OCI-LY3 (cell line): ENCODE data around the gene SEMA3G.

Experiments used
- H2AFZ ChIP-seq: fragments of 200-600, 300-600 bp; shearing (Covaris generic); 2 replicates; pipeline ENCODE4 v1.6.0; 2014; ENCODE audit warnings: antibody characterized with exemption, low read depth, low read length
- H3K27ac ChIP-seq: fragments of 200-600, 300-600 bp; sonication (generic); 2 replicates; pipeline ENCODE4 v1.5.1; 2014; ENCODE audit warnings: mild to moderate bottlenecking, low read length, moderate library complexity, mixed read lengths
- H3K27me3 ChIP-seq: fragments of 200-600, 300-600 bp; sonication (generic); 2 replicates; pipeline ENCODE4 v1.6.1; 2014; ENCODE audit warnings: low read depth, low read length, mixed read lengths
- H3K36me3 ChIP-seq: fragments of 200-600, 300-600 bp; sonication (generic); replicated peaks from 2 replicates; pipeline ENCODE3; 2014; ENCODE audit warnings: low read depth, low read length, mixed read lengths
- H3K4me1 ChIP-seq: fragments of 300-600, 200-600 bp; sonication (generic); 2 replicates; pipeline ENCODE4 v1.6.1; 2014; ENCODE audit warnings: low read length, mixed read lengths
- H3K4me2 ChIP-seq: fragments of 200-600, 300-600 bp; sonication (generic); 2 replicates; pipeline ENCODE4 v1.6.1; 2014; ENCODE audit warnings: low read length, mixed read lengths
- H3K4me3 ChIP-seq: fragments of 300-600, 200-600 bp; sonication (generic); 2 replicates; pipeline ENCODE4 v1.5.1; 2014; ENCODE audit warnings: antibody characterized with exemption, mild to moderate bottlenecking, low read length, moderate library complexity
- H3K79me2 ChIP-seq: fragments of 300-600, 200-600 bp; shearing (Covaris generic); 2 replicates; pipeline ENCODE4 v1.6.1; 2014; ENCODE audit warnings: mild to moderate bottlenecking, low read length, mixed read lengths
- H3K9ac ChIP-seq: fragments of 300-600, 200-600 bp; shearing (Covaris generic); 2 replicates; pipeline ENCODE4 v1.6.0; 2014; ENCODE audit warnings: mild to moderate bottlenecking, low read length, moderate library complexity
- H3K9me3 ChIP-seq: fragments of 200-600, 300-600 bp; shearing (Covaris generic); 2 replicates; pipeline ENCODE4 v1.6.1; 2014; ENCODE audit warnings: low read length, mixed read lengths; ENCODE audit not compliant: insufficient read depth
- H4K20me1 ChIP-seq: fragments of 200-600, 300-600 bp; sonication (generic); 2 replicates; pipeline ENCODE4 v1.6.1; 2016; ENCODE audit warnings: low read length, mixed read lengths; ENCODE audit not compliant: insufficient read depth
- EZH2phosphoT487 ChIP-seq: fragments of 200-600 bp; shearing (Covaris generic); IDR thresholded peaks from 2 replicates; pipeline ENCODE4 v1.6.1; 2018; ENCODE audit warnings: antibody characterized with exemption, mixed run types, low read depth
- TF ChIP-seq, protein P1 (sequence below): fragments of 200-600, 300-600 bp; sonication (generic); IDR thresholded peaks from 2 replicates; pipeline ENCODE4 v1.5.1; 2014; ENCODE audit warnings: antibody characterized with exemption, low read length, low read depth

Gene SEMA3G

DNA sequence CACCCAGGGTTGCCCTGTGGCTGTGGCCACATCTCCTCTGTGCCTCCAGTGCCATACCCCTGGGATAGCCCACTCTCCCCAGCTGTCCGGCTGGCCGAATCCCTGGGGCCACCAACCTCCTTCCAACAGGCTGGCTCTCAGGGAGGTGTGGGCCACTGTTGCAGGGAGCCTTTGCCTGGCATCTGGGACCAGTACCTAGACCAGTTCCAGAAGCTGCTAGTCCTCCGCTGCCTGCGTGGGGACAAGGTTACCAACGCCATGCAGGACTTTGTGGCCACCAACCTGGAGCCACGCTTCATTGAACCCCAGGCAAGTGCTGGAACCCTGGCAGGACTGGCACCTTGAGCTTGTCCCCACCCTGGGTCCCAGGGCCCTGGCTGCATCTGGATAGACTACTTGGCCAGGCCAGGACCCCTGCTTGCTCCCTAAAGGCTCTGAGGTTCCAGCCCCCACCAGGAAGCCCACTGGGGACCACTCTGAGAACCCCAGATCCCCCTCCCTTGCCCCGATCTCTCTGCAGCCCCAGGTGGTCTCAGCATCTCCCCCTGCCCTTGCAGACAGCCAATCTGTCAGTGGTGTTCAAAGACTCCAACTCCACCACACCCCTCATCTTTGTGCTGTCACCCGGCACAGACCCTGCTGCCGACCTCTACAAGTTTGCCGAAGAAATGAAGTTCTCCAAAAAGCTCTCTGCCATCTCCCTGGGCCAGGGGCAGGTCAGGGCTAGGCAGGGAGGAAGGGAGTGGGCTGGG, 50.0 kb downstream of the SEMA3G start:
- H3K9ac ChIP-seq: no peak overlapping the region
- no peak overlapping the region for H3K27ac ChIP-seq
- H3K79me2 ChIP-seq: no peaks in the 10 kb centered on the region
- peaks cover 4% of the 10 kb centered on the region; the same call in 1 of the 2 replicates for H3K4me1 ChIP-seq
- no peaks in the 10 kb centered on the region for H3K27me3 ChIP-seq
- no peak overlapping the region for H3K4me3 ChIP-seq
- no peaks in the 10 kb centered on the region for H4K20me1 ChIP-seq
- no peak overlapping the region for H3K4me2 ChIP-seq
- H3K36me3 ChIP-seq: peaks cover 4% of the 10 kb centered on the region
- no peaks in the 10 kb centered on the region for H3K9me3 ChIP-seq
- no peak overlapping the region for H2AFZ ChIP-seq
- TF ChIP-seq EZH2phosphoT487: no peak
- TF ChIP-seq, protein P1, sequence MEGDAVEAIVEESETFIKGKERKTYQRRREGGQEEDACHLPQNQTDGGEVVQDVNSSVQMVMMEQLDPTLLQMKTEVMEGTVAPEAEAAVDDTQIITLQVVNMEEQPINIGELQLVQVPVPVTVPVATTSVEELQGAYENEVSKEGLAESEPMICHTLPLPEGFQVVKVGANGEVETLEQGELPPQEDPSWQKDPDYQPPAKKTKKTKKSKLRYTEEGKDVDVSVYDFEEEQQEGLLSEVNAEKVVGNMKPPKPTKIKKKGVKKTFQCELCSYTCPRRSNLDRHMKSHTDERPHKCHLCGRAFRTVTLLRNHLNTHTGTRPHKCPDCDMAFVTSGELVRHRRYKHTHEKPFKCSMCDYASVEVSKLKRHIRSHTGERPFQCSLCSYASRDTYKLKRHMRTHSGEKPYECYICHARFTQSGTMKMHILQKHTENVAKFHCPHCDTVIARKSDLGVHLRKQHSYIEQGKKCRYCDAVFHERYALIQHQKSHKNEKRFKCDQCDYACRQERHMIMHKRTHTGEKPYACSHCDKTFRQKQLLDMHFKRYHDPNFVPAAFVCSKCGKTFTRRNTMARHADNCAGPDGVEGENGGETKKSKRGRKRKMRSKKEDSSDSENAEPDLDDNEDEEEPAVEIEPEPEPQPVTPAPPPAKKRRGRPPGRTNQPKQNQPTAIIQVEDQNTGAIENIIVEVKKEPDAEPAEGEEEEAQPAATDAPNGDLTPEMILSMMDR: no peak

DNA sequence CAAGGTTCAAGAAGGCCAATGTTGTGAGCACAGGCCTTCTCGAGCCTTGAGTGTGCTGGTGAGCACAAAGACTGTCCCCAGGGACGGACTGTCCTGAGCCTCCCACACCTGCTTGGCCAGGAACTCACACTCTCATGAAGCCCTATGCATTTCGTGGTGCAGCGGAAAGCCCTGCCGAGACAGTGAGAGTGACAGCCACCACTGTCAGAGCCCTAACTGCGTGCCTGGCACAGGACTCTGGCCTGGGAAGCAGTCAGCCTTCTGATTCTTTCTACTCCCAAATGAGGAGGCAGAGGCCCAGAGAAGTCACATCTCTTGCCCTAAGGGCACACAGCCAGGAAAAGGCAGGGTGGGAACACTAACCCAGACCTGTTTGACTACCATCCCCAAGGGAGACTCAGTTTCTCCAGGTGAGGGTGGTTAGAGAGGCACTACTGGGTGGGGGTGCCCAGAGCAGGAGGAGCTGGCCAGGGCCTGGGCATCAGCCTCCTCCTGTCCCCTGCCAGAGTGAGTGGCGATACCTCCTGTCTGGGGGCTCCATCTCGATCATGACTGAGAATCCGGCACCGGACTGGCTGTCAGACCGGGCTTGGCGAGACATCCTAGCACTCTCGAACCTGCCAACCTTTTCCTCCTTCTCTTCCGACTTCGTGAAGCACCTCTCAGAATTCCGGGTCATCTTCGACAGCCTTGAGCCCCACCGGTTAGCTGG, 50.8 kb downstream of the SEMA3G start:
- Histone ChIP-seq H3K4me1 (peaks cover 4% of the 10 kb centered on the region; the same call in 1 of the 2 replicates), H3K9ac (no peak overlapping the region), H3K9me3 (no peaks in the 10 kb centered on the region), H3K79me2 (no peaks in the 10 kb centered on the region), H3K4me3 (no peak overlapping the region), H3K36me3 (no peaks in the 10 kb centered on the region), H3K27me3 (no peaks in the 10 kb centered on the region), H4K20me1 (no peaks in the 10 kb centered on the region), H2AFZ (no peak overlapping the region), H3K27ac (no peak overlapping the region), H3K4me2 (no peak overlapping the region)
- TF ChIP-seq, protein P1: no peak
- no peak for TF ChIP-seq EZH2phosphoT487

DNA sequence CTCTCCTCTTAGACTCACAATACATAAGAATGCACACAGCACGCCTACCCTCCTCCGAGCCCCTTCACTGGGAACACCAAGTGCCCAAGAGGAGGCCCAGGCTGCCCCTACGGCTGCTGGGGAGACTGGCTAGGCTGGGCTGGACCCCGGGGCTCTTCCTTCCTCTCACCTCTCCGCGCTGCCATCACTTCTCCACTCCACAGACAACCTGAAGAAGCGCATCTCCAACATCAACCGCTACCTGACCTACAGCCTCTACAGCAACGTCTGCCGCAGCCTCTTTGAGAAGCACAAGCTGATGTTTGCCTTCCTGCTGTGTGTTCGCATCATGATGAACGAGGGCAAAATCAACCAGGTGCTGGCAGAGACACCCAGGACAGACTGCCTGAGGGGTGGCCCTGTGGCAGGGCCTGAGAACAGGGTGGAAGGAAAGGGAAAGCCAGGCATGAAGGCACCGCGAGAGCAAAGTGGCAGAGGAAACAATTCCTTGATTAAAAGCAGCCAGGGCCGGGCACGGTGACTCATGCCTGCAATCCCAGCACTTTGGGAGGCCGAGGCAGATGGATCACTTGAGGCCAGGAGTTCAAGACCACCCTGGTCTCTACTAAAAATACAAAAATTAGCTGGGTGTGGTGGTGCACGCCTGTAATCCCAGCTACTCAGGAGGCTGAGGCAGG, 51.6 kb downstream of the SEMA3G start:
- TF ChIP-seq, protein P1: no peak
- TF ChIP-seq EZH2phosphoT487: no peak

More for the DNA sequence above, 51.6 kb downstream of the SEMA3G start:
- H3K4me3 ChIP-seq: no peak overlapping the region
- peaks cover 4% of the 10 kb centered on the region; the same call in 1 of the 2 replicates for H3K4me1 ChIP-seq
- H3K4me2 ChIP-seq: no peak overlapping the region
- H3K27me3 ChIP-seq: no peaks in the 10 kb centered on the region
- H4K20me1 ChIP-seq: no peaks in the 10 kb centered on the region
- H3K79me2 ChIP-seq: no peaks in the 10 kb centered on the region
- no peak overlapping the region for H2AFZ ChIP-seq
- H3K9ac ChIP-seq: no peak overlapping the region
- no peaks in the 10 kb centered on the region for H3K36me3 ChIP-seq
- no peak overlapping the region for H3K27ac ChIP-seq
- H3K9me3 ChIP-seq: no peaks in the 10 kb centered on the region
